ENCODE measurements around the gene UNC5A. TPM values are rescaled to one million over a fixed set of nuclear protein-coding genes. Genes with fewer than 3 reads are reported as not detected.

Gene UNC5A
- total and polyA plus RNA-seq, 10 of the 15 experiments (the other 5 are each of a cell fraction or from before 2014, with no cell fraction given) = not detected

- ChIA-PET CTCF (no interaction called here), SMC1A (ENCODE audit: uncharacterized antibody, unreplicated experiment) (no interaction called here), POLR2A (no interaction called here), RAD21 (ENCODE audit: unreplicated experiment) (no interaction called here)
- no peaks in the 10 kb centered on the region; a peak in 2 of 4 replicates for H3K27me3 ChIP-seq (replicated peaks in 1 of 2; ENCODE audit: control insufficient read depth in 2 of 2, insufficient read depth in 2 of 2, low read length in 1 of 2)
- H3K36me3 ChIP-seq (ENCODE audit: control insufficient read depth in 2 of 2, insufficient read depth in 2 of 2, low read length in 1 of 2) = no peaks in the 10 kb centered on the region
- TF ChIP-seq MLLT1 (IDR thresholded peaks at IDR 0.05) (no peak), ZNF622 (IDR thresholded peaks at IDR 0.05) (no peak), JUND (IDR thresholded peaks at IDR 0.05; ENCODE audit: low read depth, low read length) (no peak), KDM1A (IDR thresholded peaks at IDR 0.05; ENCODE audit: borderline replicate concordance) (no peak), CHD2 (IDR thresholded peaks at IDR 0.05; ENCODE audit: borderline replicate concordance, low read depth, low read length) (no peak), SMAD5 (IDR thresholded peaks at IDR 0.05; ENCODE audit: low read depth) (no peak), PAX8 (IDR thresholded peaks at IDR 0.05) (no peak), PBX3 (IDR thresholded peaks at IDR 0.05; ENCODE audit: insufficient replicate concordance, low read depth, low read length) (no peak), ZNF217 (IDR thresholded peaks at IDR 0.05) (no peak), FOXK2 (IDR thresholded peaks at IDR 0.05) (no peak), EED (IDR thresholded peaks at IDR 0.05; ENCODE audit: low read depth) (no peak), SMAD1 (IDR thresholded peaks at IDR 0.05; ENCODE audit: low read depth, partially characterized antibody) (no peak), STAT3 (IDR thresholded peaks at IDR 0.05; ENCODE audit: low read depth, low read length) (no peak)
- H4K20me1 ChIP-seq (ENCODE audit: control insufficient read depth, insufficient read depth) = no peaks in the 10 kb centered on the region
- no TSS peak for BruUV-seq (replicated peaks)
- H3K4me2 ChIP-seq (ENCODE audit: control insufficient read depth, insufficient read depth) = no peak overlapping the region
- no peak overlapping the region for H3K27ac ChIP-seq (ENCODE audit: control insufficient read depth, insufficient read depth)
- WGBS (ENCODE audit: insufficient coverage, insufficient replicate concordance, low lambda C conversion rate, missing lambda C conversion rate) = 52% methylated on average over 15 of the region's 15 CpGs
- H3K9ac ChIP-seq (ENCODE audit: control insufficient read depth, insufficient read depth, low read length) = no peak overlapping the region
- no peaks in the 10 kb centered on the region for H3K79me2 ChIP-seq (ENCODE audit: control insufficient read depth, insufficient read depth, low read length)
- DNase-seq (ENCODE audit: low read depth, low spot score) (no peak), ATAC-seq (no peak), FAIRE-seq (no peak)
- H3K4me1 ChIP-seq (ENCODE audit: control insufficient read depth, insufficient read depth, low read length) = no peaks in the 10 kb centered on the region
- intact Hi-C loops (cut with micrococcal nuclease; ENCODE audit: unreplicated experiment) = no loop called here
- H3K9me3 ChIP-seq (replicated peaks; ENCODE audit: control insufficient read depth, insufficient read depth, low read length) = no peaks in the 10 kb centered on the region
- no peak overlapping the region for H2AFZ ChIP-seq (ENCODE audit: control insufficient read depth, low read depth, low read length)
- in situ Hi-C loops (cut with MboI) = no loop called here
- no peak overlapping the region for H3K4me3 ChIP-seq
Observed at GRCh38 chr5:176836811-176837706, 26.7 kb downstream of the UNC5A start.

Data from GM12878 (cell line).